Measurements from ENCODE around the gene USP3. TPM values are rescaled to one million over a fixed set of nuclear protein-coding genes. Genes with fewer than 3 reads are reported as not detected.

Gene USP3
- total RNA-seq, 1 donor from 2014 or later = 57.3 TPM

GRCh38 chr15:63630036-63630751 lies 125.8 kb downstream of the USP3 start:
- no peak for DNase-seq (ENCODE audit: extremely low spot score, unreplicated experiment)
- H3K36me3 Mint-ChIP-seq = peaks cover 42% of the 10 kb centered on the region
- no peak for TF ChIP-seq CTCF (conservative IDR thresholded peaks at IDR 0.05)
- H3K9me3 Mint-ChIP-seq = no peaks in the 10 kb centered on the region
- H3K4me1 Mint-ChIP-seq (ENCODE audit: unreplicated experiment) = no peaks in the 10 kb centered on the region
- no peaks in the 10 kb centered on the region for H3K27me3 Mint-ChIP-seq
- no peak overlapping the region for H3K27ac Mint-ChIP-seq
- no peak overlapping the region for H3K4me3 Mint-ChIP-seq

GRCh38 chr15:63633312-63633711 lies 128.9 kb downstream of the USP3 start:
- no peaks in the 10 kb centered on the region for H3K9me3 Mint-ChIP-seq
- TF ChIP-seq CTCF (conservative IDR thresholded peaks at IDR 0.05) = no peak
- no peak for DNase-seq (ENCODE audit: extremely low spot score, unreplicated experiment)
- H3K4me3 Mint-ChIP-seq = no peak overlapping the region
- no peaks in the 10 kb centered on the region for H3K27me3 Mint-ChIP-seq
- H3K4me1 Mint-ChIP-seq (ENCODE audit: unreplicated experiment) = no peaks in the 10 kb centered on the region
- H3K36me3 Mint-ChIP-seq = peaks cover 50% of the 10 kb centered on the region
- no peak overlapping the region for H3K27ac Mint-ChIP-seq

- no peak for DNase-seq (ENCODE audit: extremely low spot score, unreplicated experiment)
- Mint-ChIP-seq H3K4me1 (ENCODE audit: unreplicated experiment) (no peaks in the 10 kb centered on the region), H3K9me3 (no peaks in the 10 kb centered on the region), H3K36me3 (peaks cover 50% of the 10 kb centered on the region), H3K27me3 (no peaks in the 10 kb centered on the region), H3K4me3 (no peak overlapping the region), H3K27ac (no peak overlapping the region)
- no peak for TF ChIP-seq CTCF (conservative IDR thresholded peaks at IDR 0.05)
Observed at GRCh38 chr15:63634154-63634553, 129.8 kb downstream of the USP3 start.

GRCh38 chr15:63636518-63637061 lies 132.2 kb downstream of the USP3 start:
- H3K36me3 Mint-ChIP-seq = peaks cover 39% of the 10 kb centered on the region
- H3K27ac Mint-ChIP-seq = no peak overlapping the region
- no peak for DNase-seq (ENCODE audit: extremely low spot score, unreplicated experiment)
- no peaks in the 10 kb centered on the region for H3K27me3 Mint-ChIP-seq
- H3K9me3 Mint-ChIP-seq = no peaks in the 10 kb centered on the region
- TF ChIP-seq CTCF (conservative IDR thresholded peaks at IDR 0.05) = no peak
- no peaks in the 10 kb centered on the region for H3K4me1 Mint-ChIP-seq (ENCODE audit: unreplicated experiment)
- no peak overlapping the region for H3K4me3 Mint-ChIP-seq

- Mint-ChIP-seq H3K27ac (no peak overlapping the region), H3K36me3 (peaks cover 32% of the 10 kb centered on the region), H3K27me3 (no peaks in the 10 kb centered on the region), H3K4me1 (ENCODE audit: unreplicated experiment) (no peaks in the 10 kb centered on the region), H3K9me3 (no peaks in the 10 kb centered on the region), H3K4me3 (no peak overlapping the region)
- no peak for DNase-seq (ENCODE audit: extremely low spot score, unreplicated experiment)
- TF ChIP-seq CTCF (conservative IDR thresholded peaks at IDR 0.05) = no peak
Observed at GRCh38 chr15:63638839-63639238, 134.4 kb downstream of the USP3 start.
